Non-pigmented ciliary epithelial cell (primary cell): Measurements from ENCODE around the gene EFCC1.

Experiments used
- DNase-seq: peaks from one replicate; pipeline ENCODE4 v3.0.0-alpha.2; 2010; ENCODE audit warnings: low read depth

EFCC1 gene

DNA sequence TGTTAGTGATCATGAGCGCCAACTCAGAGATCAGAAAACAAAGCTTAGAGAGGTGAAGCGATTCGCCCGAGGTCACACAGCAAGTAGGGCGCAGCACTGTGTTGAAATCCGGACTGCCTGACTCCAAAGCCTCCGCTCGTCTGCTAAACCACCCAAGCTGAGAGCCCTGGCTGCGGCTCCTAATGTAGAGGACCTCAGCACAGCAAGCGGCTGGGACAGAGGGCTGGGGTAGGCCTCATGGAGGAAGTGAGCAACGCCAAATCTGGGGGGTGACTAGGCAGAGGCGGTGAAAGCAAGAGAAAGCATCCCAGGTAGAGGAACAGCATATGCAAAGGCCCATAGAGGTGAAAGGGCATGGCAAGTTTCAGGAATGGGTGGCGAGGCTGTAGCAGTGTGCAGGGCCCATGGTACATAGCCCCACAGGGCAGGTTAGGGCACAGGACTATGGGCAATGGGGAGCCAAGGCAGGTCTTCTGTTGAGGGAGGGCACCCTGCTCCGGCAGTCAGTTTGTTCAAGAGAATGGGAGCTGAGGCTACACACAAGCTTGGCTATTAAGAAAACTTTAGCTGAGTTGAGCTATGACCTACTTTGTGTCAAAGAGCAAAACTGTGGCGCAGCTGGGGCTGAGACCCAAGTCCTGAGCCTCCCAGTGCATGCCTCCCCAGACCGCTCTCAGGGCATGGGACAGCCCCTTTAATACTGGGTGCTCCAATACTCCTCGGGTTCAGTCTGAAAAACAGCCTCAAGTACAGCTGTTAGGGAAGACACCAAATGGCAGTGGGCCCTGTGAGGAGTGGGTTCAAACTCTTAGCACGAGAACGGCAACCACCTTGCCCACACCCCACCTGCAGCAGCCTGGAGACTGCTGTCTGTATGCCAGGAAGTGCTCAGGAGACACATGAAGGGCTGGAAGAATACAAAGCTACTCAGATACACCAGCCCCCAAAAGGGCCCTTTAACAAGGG is 6.2 kb upstream of the EFCC1 start:
- no peak for DNase-seq

DNA sequence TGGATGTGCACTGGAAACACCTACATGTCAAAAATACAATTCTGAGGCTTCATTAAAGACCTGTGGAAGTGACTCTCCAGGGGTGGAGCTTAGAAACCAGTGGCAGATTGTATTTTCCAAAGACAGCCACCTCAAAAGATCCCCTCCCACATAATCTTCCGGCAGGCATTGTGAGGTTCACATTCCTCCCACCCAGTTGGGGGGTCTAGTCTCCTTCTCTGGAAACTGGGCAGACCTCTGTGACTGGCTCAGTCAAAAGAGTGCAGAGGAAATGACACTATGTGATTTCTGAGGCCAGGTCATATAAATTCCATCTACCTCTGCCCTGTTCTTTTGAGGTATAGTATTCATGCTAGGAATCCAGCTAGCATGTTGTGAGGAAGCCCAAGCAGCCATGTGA is 5.4 kb upstream of the EFCC1 start:
- no peak for DNase-seq

DNA sequence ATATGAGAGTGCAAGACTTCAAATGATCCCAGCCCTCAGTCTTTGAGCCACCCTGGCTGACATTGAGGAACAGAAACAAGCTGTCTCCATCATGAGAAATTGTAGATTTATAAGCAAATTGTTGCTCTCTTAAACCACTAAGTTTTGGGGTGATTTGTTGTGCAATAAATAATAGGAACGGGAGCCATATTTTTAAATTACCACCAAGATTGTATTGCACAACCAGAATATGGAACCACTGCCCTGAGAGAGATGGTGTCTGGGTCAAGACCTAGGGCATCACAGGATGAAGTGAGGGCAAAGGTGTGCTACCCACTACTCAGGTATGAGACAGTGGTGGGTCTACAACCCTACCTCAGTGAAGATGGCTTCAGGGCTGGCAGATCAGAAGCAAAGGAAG is 4.9 kb upstream of the EFCC1 start:
- DNase-seq: no peak

DNA sequence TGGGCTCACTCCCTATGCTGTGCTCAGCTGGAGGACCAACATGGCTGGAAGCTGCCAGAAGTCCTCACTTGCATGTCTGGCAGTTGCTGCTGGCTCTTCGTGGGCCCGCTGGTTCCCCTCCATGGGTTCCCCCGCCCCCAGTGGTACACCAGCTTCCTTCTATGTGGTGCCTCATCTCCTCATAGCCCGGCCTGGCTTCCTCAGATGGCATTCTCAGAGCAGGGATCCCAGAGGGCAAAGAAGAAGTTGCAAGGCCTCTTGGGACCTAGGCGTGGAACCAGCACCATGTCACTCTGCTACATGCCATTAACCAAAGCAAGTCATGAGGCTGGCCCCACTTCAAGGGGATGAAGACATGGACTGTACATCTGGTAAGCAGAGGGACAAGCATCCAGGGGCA is 4.4 kb upstream of the EFCC1 start:
- no peak for DNase-seq

DNA sequence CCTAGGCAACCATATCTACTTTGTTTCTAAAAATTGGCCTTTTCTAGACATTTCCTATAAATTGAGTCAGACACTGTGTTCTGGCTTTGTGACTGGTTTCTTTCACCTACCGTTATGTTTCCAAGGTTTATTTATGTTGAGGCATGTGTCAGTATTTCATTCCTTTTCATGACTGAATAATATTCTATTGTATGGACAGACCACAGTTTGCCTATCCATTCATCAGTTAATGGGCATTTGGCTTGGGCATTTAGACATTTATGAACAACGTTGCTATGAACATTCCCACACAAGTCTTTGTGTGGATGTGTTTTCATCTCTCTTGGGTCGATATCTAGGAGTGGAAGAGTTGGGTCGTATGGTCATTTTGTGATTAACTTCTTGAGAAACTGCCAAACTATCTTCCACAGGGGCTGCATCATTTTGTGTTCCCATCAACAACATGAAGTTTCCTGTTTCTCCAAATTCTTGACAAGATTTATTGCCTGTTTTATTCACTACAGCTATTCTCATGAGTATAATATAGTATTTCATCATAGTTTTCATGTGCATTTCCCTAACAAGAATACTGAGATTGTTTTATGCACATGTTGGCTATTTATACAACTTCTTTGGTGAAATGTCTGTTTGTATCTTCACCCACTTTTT is 3.5 kb upstream of the EFCC1 start:
- DNase-seq: no peak

DNA sequence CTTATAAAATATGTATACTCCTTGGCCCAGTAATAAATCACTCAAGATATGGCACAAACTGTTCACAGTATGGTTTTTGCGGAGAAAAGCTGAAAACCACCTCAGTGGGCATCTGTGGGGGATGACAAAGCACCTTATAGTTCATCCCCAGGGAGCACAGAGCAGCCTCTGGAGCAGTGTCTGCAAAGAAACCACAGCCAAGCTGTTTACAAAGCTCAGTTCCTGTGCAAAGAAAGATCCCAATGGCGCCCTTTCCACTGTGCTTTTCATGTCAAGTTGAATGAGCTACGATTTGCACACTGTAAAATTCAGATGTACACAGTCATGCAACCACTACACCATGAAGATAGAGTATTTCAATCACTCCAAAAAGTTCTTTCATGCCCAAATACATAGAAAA is 2.5 kb upstream of the EFCC1 start:
- DNase-seq: no peak

DNA sequence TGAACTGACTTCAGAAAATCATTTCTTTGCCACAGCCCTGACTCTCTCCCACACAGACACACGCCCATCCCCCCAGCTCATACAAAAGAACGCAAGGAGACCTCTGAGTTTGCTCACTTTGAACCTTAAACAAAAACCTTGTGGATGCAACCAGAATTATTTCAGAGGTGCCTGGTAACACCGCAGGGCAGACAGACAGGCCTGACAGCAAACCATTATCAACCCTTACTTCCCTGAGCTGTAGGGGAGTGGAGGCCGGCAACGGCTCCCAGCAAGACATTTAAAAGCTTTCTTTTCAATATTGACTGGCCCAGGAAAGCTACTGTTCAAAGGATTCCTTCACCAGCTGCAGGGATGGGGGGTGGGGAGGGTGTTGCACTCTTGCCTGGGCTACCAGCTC is 2.0 kb upstream of the EFCC1 start:
- DNase-seq: no peak

DNA sequence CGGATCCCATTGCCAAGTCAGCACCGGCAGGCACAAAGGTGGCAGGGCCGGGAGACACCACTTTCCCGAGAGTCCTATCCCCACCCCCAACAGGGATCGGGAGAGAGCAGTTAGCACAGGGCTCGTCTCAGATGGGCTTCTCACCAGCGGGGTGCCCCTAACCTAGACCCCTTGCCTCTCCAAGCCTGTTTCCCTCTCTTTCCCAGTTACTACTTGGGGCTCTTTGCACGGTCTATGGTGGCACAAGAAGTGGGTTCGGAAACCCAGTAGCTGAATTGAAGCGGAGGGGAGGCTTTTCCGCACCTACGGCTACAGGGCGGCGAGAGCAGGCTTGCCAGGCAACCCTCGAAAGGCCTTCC is 383 bp upstream of the EFCC1 start:
- no peak for DNase-seq

DNA sequence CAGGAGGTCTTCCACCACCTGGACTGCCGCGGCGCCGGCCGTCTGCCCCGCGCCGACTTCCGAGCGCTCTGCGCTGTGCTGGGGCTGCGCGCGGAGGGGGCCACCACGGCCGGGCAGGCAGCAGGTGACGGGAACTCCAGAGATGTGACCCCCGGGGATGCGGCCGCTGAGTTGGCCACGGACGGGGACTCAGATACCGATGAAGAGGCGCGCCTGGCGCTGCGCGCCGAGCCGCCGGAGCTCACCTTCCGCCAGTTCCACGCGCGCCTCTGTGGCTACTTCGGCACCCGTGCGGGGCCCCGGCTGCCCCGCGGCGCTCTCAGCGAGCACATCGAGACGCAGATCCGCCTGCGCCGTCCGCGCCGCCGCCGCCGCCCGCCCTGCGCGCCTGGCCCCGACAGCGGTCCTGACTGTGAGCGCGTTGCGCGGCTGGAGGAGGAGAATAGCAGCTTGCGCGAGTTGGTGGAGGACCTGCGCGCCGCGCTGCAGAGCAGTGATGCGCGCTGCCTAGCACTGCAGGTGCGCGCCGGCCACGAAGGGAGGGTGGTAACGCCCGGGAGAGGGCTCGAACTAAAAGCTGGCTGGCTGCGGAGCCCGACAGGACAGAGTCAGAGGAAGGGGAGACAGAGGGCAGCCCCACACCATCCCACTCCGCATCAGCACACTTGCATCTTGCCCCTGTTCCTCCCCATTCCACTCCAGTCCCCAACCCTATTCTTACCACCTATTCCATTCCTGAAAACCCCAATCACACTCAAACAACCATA is 885 bp downstream of the EFCC1 start:
- no peak for DNase-seq

DNA sequence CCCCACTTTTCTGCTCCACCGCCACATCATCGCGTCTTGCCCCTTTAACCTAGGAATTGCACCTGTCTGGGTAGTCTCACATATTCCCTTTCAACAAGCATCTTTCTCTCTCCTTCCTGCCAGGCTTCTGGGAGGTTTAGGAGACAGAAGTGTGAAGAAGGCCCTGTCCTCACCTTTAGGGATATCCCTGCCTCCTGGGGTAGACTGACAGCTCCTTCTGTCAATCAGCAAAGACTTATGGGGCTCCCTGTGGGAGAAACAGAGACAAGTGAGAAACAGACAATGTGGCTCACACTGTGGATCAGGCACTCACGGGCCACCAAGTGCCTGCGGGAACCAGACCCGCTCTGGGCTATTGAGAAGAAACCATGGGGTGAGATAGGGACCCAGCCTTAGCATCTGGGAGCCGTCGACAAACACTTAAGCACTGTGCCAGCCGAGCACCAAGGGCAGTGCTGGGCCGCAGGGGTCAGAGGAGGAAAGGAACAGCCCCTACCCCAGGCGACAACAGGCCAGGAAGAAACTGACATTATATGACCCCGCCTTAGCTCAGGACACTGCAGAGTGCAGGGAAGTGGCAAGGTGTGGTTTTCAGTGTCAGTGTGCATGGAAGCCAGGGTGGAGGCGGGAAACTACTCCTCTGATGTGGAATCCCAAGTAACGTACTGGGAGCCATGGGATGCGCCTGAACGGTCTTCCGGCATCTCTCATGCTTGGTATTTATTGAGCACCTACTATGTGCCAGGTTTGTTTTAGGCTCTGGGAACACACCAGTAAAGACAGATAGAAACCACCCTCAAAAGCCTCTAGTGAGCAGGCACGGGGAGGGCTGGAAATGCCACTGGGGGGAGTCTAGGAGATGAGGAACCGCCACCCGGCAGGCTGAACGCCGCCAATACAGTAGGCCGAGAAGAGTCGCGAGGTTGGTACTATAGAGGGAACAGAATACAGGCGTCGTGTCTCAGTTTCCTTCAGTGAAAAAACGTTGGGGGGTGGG is 1.8 kb downstream of the EFCC1 start:
- DNase-seq: no peak

DNA sequence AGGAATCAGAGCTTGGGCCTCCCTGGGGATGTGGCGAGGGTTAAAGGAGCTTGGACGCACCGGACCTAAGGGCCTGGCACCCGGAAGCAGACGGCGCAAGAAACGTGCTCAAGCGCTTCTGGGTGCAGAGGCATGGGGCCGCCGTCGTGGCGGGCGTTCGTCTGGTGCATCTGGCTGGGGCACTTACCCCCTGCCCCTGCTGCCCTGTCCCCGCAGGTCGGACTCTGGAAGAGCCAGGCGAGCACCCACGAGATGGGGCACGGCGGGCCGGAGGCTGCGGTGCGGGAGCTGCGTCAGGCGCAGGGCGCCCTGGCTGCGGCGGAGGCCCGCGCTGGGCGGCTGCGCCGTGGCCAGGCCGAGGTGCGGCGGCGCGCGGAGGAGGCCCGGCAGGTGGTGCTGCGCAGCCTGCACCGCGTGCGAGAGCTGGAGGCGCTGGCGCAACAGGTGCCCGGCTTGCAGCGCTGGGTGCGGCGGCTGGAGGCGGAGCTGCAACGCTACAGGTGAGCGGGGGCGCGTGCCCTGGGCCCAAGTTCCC is 2.5 kb downstream of the EFCC1 start:
- DNase-seq: no peak

DNA sequence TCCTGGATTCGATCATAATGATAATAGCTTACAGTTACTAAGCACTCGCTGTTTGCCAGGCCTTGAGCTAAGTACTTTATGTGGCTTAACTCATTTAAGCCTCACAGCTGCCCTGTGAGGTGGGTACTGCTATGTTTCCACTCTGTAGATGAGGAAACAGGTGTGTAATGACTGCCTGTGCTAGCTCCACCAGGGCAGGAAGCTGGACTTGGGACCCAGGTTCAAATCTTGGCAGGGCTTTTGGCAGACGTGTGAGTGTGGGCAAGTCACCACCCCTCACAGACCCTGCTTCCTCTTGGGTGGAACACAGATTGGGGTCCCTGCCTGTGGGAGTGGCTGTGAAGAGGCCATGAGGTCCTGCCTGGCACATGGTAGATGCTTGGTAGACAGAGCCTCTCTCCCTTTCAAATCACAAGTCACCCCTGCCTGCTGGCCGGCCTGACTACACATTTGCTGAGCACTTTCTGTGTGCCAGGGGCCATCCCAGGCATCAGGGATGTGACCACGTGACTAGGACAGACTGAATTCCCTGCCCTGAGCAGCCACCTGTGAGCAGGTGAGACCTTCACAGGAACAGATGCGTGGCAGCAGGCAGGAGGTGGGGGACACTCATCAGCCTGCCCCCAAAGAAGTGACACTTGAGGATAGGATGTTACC is 3.7 kb downstream of the EFCC1 start:
- no peak for DNase-seq

DNA sequence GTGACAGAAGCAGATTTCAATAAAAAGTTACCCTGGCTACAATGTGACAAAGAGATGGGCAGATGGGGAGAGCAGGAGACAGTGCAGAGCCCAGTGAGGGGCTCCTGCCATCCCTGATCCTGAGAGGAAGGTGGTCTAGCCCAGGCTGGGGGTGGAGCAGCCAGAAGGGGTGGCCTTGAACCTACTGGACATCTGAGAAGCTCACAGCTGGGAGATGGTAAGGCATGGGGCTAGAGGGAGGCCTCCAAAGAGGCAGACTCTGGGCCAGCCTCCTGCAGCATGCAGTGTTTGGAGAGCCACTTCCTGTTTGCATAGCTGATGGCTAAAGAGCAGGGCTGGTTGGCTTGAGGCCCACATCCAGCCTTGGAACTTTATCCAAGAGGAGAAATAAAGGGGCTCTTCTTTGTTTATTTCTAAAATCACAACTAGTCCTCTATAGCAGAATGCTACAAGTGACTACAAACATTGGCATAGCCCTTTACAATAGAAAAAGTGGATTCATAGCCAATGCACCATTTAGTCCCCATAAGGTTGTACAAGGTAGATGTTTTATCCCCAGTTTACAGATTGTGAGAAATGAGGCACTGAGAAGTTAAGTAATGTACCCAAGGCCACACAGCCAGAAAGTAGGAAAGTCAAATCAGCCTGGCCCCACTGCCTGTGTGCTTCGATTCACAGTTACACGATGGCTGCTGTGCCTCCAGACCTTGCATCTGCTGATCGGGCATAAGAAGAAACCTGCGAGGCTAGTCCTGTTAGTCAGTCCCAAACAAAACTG is 4.6 kb downstream of the EFCC1 start:
- peak; percentile 6 for DNase-seq

DNA sequence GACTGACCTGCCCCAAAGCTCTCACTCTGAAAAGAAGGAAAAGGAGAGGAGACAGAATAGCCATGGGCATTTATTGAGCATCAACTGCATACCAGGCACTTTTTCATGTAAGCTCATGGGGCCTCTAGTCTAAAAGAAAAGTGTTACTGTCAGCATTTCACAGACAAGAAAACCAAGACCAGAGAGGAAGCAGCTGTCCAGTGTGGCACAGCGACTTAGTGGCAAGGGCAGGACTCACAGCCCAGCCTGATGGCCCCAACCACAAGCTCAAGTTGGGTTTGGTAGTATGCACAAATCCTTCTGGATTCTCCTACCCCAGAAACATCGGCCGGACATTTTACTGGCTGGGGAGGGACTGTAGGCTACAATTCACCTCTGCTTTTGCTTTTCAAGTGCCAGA is 5.8 kb downstream of the EFCC1 start:
- no peak for DNase-seq

DNA sequence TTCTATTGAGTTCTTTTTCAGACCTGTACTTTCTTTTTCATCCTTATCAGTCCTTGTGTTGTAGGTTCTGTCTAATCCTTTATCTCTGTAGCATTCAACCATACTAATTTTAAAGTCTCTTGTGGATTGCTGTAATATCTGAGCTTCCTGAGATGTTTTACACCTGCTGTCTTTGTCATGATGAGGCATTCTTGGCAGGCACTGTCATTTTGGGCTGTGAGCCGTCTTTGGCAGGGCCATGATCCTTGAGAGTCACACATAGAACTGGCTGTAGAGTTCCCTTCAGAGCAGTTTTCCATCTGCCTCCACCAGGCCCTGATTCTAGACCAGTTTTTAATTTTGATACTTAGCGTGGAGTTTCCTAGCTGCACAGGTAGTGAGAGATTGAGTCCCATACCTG is 6.7 kb downstream of the EFCC1 start:
- DNase-seq: no peak

DNA sequence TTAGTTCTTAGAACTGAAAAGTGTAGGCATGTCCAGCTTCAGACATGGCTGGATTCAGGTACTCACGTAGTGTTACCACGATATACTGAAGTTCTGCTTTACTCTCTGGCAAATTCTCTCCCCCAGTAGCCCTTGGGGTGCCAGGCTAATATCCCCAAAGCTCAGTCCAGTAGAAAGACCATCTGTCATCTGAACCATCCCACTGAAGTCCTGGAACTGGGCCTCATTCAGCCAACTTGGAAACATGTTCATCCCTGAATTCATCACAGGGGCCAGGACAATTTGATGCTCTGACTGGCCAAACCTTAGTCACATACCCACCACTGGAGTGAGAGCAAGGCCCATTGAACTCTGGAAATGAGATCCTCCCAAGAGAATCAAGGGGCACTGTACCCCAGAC is 8.2 kb downstream of the EFCC1 start:
- no peak for DNase-seq

DNA sequence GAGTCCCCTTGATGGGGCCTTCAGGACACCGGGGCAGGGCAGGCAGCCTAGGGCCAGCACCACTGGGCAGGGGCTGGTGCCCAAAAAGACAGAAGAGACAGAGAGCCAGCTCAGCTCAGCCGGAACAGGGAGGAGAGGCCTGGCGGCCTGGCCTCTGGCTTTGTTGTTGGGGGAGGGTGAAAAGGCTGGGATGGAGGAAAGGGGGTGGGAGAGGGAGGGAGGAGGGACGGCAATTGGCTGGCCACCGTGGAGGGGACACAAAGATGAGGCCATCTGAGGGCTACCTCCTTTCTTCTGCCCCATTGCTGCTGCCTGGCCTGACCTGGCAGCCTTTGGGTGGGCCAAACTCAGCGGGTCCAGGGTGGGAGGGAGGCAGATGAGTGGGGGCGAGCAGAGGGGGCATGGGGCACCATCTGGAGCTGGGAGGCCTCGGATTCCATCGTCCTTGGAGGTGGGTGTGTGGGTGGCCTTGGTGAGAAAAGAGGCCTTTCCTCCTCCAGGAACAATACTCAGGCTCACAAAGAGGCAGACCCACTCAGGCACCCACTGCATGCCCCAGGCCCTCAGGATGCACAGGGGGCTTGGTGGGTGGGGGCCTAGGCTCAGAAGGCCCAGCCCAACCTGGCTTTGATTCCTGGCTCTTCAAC is 9.3 kb downstream of the EFCC1 start:
- DNase-seq: no peak

DNA sequence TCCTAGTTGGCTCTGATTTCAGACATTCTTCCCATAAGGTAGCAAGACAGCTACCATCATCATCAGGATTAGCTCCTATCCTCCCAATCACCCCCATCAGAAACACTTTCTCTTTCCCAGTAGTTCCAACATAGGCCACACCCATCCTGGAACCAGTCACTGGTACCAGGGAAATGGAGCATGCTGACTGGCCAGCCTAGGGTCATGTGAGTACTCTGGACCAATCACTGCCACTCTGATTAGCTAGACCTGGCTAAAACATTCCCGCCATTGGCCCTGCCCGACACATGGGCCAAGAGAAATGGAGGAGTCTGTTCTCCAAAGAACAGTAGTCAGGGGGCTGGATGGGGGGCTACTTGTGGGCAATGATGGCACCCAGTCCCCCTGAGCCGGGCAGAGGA is 12.4 kb downstream of the EFCC1 start:
- DNase-seq: no peak

DNA sequence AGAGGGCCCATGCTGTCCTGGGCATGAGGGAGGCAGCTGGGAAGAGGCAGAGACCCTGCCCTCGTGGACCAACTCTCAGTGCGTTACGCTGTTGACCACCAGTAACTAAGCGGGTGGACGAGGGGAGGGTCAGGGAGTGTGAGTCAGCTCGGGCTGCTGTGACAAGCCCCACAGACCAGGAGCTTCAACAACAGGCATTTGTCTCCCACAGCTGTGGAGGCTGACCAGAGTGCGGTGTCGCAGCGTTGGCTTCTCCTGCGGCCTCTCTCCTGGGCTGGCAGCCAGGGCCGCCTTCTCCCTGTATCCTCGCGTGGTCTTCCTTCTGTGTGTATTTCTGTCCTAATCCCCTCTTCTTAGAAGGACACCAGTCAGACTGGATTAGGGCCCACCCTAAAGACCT is 13.0 kb downstream of the EFCC1 start:
- no peak for DNase-seq
